IPS-15b (cell line): ENCODE results near the gene HBS1L.

Source experiments
- H3K27me3 ChIP-seq: one replicate; pipeline ENCODE4 v1.6.1; 2013; ENCODE audit warnings: low read length; ENCODE audit not compliant: control insufficient read depth, insufficient read depth
- H3K36me3 ChIP-seq: one replicate; pipeline ENCODE4 v1.6.1; 2013; ENCODE audit warnings: low read length; ENCODE audit not compliant: control insufficient read depth, insufficient read depth
- H3K4me1 ChIP-seq: one replicate; pipeline ENCODE4 v1.6.1; 2013; ENCODE audit warnings: mild to moderate bottlenecking, low read length; ENCODE audit not compliant: control insufficient read depth, insufficient read depth
- H3K4me3 ChIP-seq: one replicate; pipeline ENCODE4 v1.5.1; 2013; ENCODE audit warnings: low read depth, low read length
- H3K9ac ChIP-seq: one replicate; pipeline ENCODE4 v1.6.1; 2013; ENCODE audit warnings: low read depth, mild to moderate bottlenecking, low read length
- H3K9me3 ChIP-seq: one replicate; pipeline ENCODE4 v1.6.1; 2013; ENCODE audit warnings: mild to moderate bottlenecking, low read length; ENCODE audit not compliant: control insufficient read depth, insufficient read depth

The HBS1L gene

GRCh38 chr6:134956676-134957075 lies 97.9 kb downstream of the HBS1L start:
- Histone ChIP-seq H3K4me1 (no peaks in the 10 kb centered on the region), H3K9ac (no peak overlapping the region), H3K27me3 (no peaks in the 10 kb centered on the region), H3K36me3 (no peaks in the 10 kb centered on the region), H3K4me3 (no peak overlapping the region), H3K9me3 (no peaks in the 10 kb centered on the region)

DNA sequence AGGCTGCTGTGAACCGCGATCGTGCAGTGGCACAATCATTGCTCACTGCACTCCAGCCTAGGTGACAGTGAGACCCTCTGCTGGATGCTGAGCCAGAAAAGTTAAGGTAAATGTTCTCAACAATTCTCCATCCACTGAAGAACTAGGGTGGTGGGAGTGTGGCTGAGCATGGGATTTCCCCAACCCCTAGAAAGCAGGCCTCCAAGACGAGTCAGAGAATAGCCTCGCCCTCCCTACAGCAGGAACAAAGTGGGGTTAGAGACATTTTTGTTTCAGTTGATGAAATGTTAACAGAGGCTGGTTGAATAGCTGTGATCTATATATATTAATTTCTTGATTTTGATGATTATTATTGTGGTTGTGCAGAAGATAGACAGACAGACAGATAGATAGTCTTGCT lies 98.6 kb downstream of the HBS1L start:
- Histone ChIP-seq H3K4me1 (no peaks in the 10 kb centered on the region), H3K27me3 (no peaks in the 10 kb centered on the region), H3K9ac (no peak overlapping the region), H3K4me3 (no peak overlapping the region), H3K9me3 (no peaks in the 10 kb centered on the region), H3K36me3 (no peaks in the 10 kb centered on the region)

- Histone ChIP-seq H3K4me1 (no peaks in the 10 kb centered on the region), H3K36me3 (no peaks in the 10 kb centered on the region), H3K9ac (no peak overlapping the region), H3K27me3 (no peaks in the 10 kb centered on the region), H3K9me3 (no peaks in the 10 kb centered on the region), H3K4me3 (no peak overlapping the region)
These were observed 100.2 kb downstream of the HBS1L start for GRCh38 chr6:134954272-134955000.

- Histone ChIP-seq H3K9me3 (no peaks in the 10 kb centered on the region), H3K36me3 (no peaks in the 10 kb centered on the region), H3K4me3 (no peak overlapping the region), H3K9ac (no peak overlapping the region), H3K4me1 (no peaks in the 10 kb centered on the region), H3K27me3 (no peaks in the 10 kb centered on the region)
These were observed 102.9 kb downstream of the HBS1L start for GRCh38 chr6:134951494-134952263.

- no peak overlapping the region for H3K9ac ChIP-seq
- no peaks in the 10 kb centered on the region for H3K36me3 ChIP-seq
- no peaks in the 10 kb centered on the region for H3K27me3 ChIP-seq
These were observed 104.1 kb downstream of the HBS1L start for GRCh38 chr6:134950482-134950881.

DNA sequence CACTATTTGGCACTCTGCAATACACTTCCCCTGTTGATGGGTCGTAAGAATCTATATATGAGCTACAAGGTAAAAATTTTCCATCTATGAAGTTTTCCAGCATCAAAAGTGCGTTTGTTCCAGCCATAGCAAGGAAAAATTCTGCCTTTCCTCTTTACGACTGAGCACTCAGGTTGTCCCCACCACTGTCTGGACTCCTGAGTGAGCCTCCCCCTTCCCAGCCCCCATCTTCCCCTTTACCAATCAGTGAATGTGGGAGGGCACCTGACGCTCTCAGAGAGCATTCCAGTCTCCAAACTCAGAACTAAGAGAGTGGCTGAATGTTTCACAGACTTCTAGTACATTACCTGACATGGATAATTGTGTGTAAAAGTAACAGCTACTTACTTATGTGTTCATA lies 104.7 kb downstream of the HBS1L start, which contains the start of gene ALDH8A1:
TSS of gene ALDH8A1 (minus strand) at position 175 of the 400 bp plus-strand sequence. CDS start at position 127, 48 bp downstream.
- Histone ChIP-seq H3K36me3 (no peaks in the 10 kb centered on the region), H3K27me3 (no peaks in the 10 kb centered on the region), H3K4me1 (no peaks in the 10 kb centered on the region), H3K4me3 (no peak within 1 kb of the TSS), H3K9ac (no peak within 1 kb of the TSS), H3K9me3 (no peaks in the 10 kb centered on the region)

More at GRCh38 chr6:134950482-134950881, 104.1 kb downstream of the HBS1L start:
- Histone ChIP-seq H3K4me1 (no peaks in the 10 kb centered on the region), H3K9me3 (no peaks in the 10 kb centered on the region), H3K4me3 (no peak overlapping the region)

GRCh38 chr6:134948691-134949090 lies 105.9 kb downstream of the HBS1L start:
- no peak overlapping the region for H3K9ac ChIP-seq
- H3K9me3 ChIP-seq, result no peaks in the 10 kb centered on the region
- no peak overlapping the region for H3K4me3 ChIP-seq
- no peaks in the 10 kb centered on the region for H3K27me3 ChIP-seq
- no peaks in the 10 kb centered on the region for H3K36me3 ChIP-seq
- H3K4me1 ChIP-seq, result no peaks in the 10 kb centered on the region

- H3K36me3 ChIP-seq, result no peaks in the 10 kb centered on the region
- H3K9me3 ChIP-seq, result no peaks in the 10 kb centered on the region
- H3K4me1 ChIP-seq, result no peaks in the 10 kb centered on the region
- H3K4me3 ChIP-seq, result no peak overlapping the region
- no peaks in the 10 kb centered on the region for H3K27me3 ChIP-seq
- no peak overlapping the region for H3K9ac ChIP-seq
These were observed 106.5 kb downstream of the HBS1L start for GRCh38 chr6:134948142-134948541.

DNA sequence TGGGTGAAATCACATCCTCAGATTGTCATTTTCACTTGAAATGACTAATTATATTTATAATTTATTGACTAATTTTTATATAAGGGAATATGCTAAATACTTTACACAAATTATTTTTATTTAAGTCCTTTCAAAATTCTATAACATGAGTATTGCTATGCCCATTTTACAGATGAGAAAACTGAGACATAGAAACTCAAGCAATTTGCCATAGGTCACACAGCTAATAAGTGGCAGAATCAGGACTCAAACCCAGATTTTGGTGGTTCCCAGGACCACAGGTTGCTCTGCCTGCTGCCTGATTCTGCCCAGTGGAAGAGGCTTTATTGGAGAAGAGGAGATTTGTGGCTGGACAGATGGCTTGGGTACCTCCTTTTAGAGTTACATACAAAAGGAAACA lies 109.6 kb downstream of the HBS1L start:
- Histone ChIP-seq H3K9me3 (no peaks in the 10 kb centered on the region), H3K4me1 (no peaks in the 10 kb centered on the region), H3K4me3 (no peak overlapping the region), H3K36me3 (no peaks in the 10 kb centered on the region), H3K9ac (no peak overlapping the region), H3K27me3 (no peaks in the 10 kb centered on the region)

- Histone ChIP-seq H3K36me3 (no peaks in the 10 kb centered on the region), H3K4me3 (no peak overlapping the region), H3K4me1 (no peaks in the 10 kb centered on the region), H3K27me3 (no peaks in the 10 kb centered on the region), H3K9ac (no peak overlapping the region), H3K9me3 (no peaks in the 10 kb centered on the region)
These were observed 111.0 kb downstream of the HBS1L start for GRCh38 chr6:134943522-134944111.

DNA sequence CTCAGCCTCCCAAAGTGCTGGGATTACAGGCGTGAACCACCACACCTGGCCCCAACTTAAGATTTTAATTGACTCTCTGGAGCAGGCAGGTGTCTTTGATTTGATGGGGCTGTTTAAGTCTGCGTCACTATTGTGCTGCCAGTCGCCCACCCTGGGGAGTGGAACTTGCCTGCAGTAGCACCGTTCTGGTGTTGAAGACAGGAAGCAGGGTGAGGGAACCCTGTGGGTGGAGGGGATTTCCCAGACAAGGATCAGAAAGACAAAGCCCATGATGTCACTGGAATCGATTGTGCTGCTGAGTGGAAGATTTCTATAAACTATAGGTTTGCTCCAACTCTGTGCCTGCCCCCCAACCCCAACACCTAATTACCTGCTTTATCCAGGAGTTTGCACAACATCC lies 115.7 kb downstream of the HBS1L start:
- Histone ChIP-seq H3K4me3 (no peak overlapping the region), H3K27me3 (no peaks in the 10 kb centered on the region), H3K4me1 (no peaks in the 10 kb centered on the region), H3K9me3 (no peaks in the 10 kb centered on the region), H3K36me3 (no peaks in the 10 kb centered on the region), H3K9ac (no peak overlapping the region)

DNA sequence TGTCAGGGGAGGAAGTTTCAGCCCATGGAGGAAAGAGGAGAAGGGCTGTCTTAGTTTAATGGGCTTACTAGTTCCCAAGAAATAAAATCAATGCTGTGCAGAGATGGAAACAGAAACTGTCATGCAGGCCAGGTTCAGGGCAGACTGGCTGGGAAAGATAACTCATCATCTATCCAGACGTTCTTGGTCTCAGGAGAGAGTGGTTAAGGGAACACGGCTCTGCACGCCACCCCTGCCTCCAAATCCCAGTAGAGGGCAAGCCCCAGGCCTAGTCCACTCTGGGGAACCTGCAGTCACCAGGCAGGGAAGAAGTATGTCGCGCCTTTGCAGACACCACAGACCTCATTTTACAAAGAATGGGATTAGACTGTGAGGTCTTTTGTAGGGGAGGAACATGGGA lies 117.2 kb downstream of the HBS1L start:
- no peaks in the 10 kb centered on the region for H3K27me3 ChIP-seq
- H3K9me3 ChIP-seq, result no peaks in the 10 kb centered on the region
- no peaks in the 10 kb centered on the region for H3K36me3 ChIP-seq
- no peak overlapping the region for H3K4me3 ChIP-seq
- H3K9ac ChIP-seq, result no peak overlapping the region
- H3K4me1 ChIP-seq, result no peaks in the 10 kb centered on the region
